SHP77 treated with DMSO at 0.1 percent for 48 hours (cell line): ENCODE measurements around the gene ALMS1.
"Not testable (repeated sequence)": the region's sequence is repeated elsewhere in the genome, so short reads cannot be mapped to it uniquely, and the experiment has no call there.

ENCODE experiments used
- DNase-seq: peaks from one replicate; lab custom pipeline; 2025; lab: John Stamatoyannopoulos, UW

ALMS1 gene

DNA sequence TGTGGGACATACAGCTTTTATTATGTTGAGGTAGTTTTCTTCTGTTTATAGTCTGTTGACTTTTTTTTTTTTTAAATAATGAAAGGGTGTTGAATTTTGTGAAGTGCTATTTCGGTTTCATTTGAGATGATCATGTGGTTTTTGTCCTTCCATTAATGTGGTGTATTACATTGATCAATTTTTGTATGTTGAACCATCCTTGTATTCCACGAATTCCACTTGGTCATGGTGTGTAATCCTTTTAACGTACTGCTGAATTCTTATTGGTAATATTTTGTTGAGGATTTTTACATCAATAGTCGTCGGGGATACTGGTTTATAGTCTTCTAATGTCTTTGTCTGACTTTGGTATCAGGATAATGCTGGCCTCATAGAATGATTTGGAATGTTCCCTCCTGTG, 18.8 kb downstream of the ALMS1 start:
- no peak for DNase-seq

GRCh38 chr2:73406996-73407395, 21.4 kb downstream of the ALMS1 start:
- DNase-seq, result no peak

DNA sequence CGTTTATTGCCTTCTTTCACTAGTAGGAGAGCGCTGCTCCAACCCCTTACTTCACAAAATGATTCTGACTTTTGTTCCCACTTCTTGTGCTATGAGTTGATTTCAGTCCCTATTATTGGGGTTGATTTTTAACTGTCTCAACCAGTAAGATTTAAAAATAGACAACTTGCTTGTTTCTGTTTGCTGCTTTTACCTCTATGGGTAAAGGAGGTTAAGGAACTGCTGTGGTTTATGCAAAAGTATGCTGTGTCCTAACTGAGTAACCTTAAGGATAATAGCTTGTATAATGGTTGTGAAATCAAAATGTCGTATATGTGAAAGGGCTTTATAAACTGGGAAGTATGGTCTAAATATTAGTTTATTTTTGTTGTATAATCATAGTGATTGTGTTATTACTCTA, 22.6 kb downstream of the ALMS1 start:
- no peak for DNase-seq

DNA sequence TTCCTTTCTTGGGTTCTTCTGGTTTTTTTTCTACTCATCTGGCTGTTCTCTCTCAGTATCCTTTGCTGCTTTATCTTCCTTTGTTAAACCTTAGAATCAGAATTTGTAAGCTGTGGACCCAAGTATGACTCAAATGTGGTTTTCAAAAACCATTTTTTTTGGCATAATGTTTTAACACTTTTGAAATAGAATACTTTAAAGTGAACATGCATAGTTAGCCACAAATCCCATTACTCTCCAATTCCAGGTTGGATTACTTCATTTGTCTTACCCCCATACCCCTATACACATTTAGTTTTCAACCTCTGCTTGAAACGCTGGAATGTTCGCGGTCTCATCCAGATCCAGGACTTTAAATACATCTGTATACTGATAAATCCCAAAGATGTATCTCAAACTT, 29.1 kb downstream of the ALMS1 start:
- no peak for DNase-seq

- no peak for DNase-seq
Measured at GRCh38 chr2:73415906-73416305, 30.3 kb downstream of the ALMS1 start.

DNA sequence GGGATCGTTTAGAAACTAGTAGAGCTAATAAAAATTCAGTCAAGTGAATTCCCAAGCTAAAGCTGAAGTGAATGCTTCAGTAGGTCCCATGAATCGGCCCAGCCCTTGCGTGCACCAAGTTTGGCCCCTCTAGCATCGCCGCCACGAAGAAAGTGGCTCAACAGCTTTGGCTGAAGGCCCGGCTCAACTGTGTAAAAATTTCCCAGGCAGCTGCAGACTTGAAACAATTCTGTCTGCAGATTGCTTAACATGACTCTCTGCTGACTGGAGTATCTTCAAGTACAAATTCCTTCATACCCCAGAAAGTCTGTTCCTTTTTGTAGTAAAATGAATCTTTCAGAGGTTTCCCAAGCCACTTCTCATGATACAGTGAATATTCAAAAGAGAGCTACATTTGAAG, 32.7 kb downstream of the ALMS1 start:
- DNase-seq, result no peak

- no peak for DNase-seq
Measured at GRCh38 chr2:73423913-73424312, 38.3 kb downstream of the ALMS1 start.

DNA sequence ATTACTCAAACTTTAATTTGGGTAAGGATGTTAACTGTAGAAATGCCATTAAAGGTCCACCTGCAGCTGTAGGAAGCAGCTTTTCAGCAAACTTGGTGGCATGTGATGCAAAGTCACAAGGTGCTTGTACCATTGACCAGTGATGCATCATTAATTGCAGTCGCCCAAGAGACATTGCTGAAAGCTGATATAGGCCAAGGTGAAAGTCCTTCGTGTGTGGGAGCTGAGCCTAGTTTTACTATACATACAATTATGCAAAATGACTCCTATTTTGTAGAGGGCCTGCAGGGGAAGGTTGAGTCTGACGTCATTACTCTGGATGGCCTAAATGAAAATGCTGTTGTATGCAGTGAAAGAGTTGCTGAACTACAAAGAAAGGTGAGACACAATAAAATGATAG, 40.5 kb downstream of the ALMS1 start:
- no peak for DNase-seq

- DNase-seq, result no peak
Measured at GRCh38 chr2:73436019-73436418, 50.4 kb downstream of the ALMS1 start.

GRCh38 chr2:73444202-73444601, 58.6 kb downstream of the ALMS1 start:
- no peak for DNase-seq

DNA sequence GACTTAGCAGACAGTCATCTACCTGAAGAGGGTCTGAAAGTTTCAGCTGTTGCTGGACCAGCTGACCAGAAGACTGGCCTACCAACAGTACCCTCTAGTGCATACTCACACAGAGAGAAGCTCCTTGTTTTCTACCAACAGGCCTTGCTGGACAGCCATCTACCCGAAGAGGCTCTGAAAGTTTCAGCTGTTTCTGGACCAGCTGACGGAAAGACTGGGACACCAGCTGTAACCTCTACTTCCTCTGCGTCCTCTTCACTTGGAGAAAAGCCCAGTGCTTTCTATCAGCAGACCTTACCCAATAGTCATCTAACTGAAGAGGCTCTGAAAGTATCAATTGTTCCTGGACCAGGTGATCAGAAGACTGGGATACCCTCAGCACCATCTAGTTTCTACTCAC, 63.2 kb downstream of the ALMS1 start:
- no peak for DNase-seq

- no peak for DNase-seq
Measured at GRCh38 chr2:73449404-73449803, 63.8 kb downstream of the ALMS1 start.

GRCh38 chr2:73451263-73451972, 65.8 kb downstream of the ALMS1 start:
- no peak for DNase-seq

DNA sequence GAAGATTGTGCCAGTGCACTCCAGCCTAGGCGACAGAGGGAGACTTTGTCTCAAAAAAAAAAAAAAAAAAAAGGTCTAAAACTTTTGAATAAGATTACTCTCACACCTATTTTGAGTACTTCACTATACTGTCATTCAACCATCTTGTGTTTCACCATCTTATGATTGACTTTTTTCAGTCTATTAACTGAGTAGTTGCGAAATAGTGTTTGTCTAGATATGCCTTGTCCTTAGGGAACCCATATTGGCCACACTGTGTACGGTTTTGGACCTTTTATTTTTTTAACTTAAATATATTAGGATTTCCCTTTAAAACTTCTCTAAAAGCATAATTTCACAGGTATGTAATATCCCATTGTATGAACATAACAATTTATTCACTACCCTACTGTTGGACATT, 72.3 kb downstream of the ALMS1 start:
- no peak for DNase-seq

DNA sequence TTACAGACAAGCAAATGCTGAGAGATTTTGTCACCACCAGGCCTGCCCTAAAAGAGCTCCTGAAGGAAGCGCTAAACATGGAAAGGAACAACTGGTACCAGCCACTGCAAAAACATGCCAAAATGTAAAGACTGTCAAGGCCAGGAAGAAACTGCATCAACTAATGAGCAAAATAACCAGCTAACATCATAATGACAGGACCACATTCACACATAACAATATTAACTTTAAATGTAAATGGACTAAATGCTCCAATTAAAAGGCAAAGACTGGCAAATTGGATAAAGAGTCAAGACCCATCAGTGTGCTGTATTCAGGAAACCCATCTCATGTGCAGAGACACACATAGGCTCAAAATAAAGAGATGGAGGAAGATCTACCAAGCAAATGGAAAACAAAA, 76.8 kb downstream of the ALMS1 start:
- DNase-seq, result not testable (repeated sequence)

- no peak for DNase-seq
Measured at GRCh38 chr2:73468376-73468775, 82.7 kb downstream of the ALMS1 start.

DNA sequence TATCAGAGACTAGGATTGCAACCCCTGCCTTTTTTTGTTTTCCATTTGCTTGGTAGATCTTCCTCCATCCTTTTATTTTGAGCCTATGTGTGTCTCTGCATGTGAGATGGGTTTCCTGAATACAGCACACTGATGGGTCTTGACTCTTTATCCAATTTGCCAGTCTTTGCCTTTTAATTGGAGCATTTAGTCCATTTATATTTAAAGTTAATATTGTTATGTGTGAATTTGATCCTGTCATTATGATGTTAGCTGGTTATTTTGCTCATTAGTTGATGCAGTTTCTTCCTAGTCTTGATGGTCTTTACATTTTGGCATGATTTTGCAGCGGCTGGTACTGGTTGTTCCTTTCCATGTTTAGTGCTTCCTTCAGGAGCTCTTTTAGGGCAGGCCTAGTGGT, 98.2 kb downstream of the ALMS1 start:
- not testable (repeated sequence) for DNase-seq

DNA sequence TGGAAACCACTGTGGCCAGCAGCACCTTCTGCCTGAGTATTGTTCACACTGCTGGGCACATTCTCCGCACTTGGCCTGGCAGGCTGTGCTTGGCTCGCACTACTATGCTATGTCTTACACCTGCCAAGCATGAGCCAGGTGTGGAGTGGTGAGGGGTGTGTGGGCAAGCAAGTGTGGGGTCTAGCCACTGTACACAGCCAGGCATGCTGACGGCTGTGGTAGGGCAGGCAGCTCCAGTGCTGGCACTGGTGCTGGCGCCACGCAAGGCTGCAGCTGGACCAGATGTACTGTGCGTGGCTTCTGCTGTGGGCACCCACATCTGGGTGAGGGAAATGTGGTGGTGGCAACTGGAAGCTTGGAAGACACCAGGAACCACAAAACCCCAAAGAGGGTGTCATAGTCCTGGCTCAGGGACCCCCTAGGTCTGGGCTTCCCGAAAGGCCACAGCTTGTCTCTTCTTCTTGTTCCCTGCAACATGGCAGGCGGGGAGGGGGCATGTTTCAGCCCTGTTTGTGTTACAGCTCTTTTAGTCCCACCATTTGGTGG, 101.5 kb downstream of the ALMS1 start:
- no peak for DNase-seq

- no peak for DNase-seq
Measured at GRCh38 chr2:73488079-73488478, 102.4 kb downstream of the ALMS1 start.

DNA sequence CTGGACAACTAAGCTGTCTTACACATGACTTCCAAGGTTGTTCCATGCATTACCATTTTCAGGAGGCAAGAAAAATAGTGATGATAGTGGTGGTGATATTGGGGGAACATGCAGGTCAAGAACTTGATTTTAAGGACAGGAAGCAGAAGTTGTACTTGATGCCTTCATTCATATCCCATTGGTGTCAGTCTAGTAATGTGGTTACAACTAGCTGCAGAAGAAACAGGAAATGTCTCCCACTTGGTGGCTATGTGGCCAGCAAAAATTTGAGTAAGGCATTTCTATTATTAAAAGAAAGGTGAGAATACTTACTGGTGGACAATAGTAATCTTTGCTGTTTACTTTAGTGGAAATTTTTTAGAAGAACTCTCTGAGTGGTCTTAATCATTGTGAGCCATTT, 103.4 kb downstream of the ALMS1 start:
- no peak for DNase-seq

GRCh38 chr2:73494031-73494430, 108.4 kb downstream of the ALMS1 start:
- no peak for DNase-seq

- no peak for DNase-seq
Measured at GRCh38 chr2:73503992-73504570, 118.4 kb downstream of the ALMS1 start.

DNA sequence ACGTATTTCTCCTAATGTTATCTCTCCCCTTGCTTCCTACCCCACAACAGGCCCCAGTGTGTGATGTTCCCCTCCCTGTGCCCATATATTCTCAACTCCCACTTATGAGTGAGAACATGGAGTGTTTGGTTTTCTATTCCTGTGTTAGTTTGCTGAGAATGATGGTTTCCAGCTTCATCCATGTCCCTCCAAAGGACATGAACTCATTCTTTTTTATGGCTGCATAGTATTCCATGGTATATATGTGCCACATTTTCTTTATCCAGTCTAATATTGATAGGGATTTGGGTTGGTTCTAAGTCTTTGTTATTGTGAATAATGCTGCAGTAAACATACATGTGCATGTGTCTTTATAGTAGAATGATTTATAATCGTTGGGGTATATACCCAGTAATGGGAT, 119.2 kb downstream of the ALMS1 start:
- not testable (repeated sequence) for DNase-seq

DNA sequence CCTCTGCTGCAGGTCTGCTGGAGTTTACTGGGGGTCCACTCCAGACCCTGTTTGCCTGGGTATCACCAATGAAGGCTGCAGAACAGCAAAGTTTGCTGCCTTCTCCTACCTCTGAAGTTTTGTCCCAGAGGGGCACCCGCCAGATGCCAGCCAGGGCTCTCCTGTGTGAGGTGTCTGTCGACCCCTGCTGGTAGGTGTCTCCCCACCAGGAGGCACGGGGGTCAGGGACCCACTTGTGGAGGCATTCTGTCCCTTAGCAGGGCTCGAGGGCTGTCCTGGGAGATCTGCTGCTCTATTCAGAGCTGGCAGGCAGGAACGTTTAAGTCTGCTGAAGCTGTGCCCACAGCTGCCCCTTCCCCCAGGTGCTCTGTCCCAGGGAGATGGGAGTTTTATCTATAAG, 124.8 kb downstream of the ALMS1 start:
- not testable (repeated sequence) for DNase-seq
